Naive thymus-derived CD4-positive, alpha-beta T cell (primary cell): ENCODE measurements around the gene ZNF182. TPM values are rescaled to one million over a fixed set of nuclear protein-coding genes. Genes with fewer than 3 reads are reported as not detected.
"Not testable (repeated sequence)": the region's sequence is repeated elsewhere in the genome, so short reads cannot be mapped to it uniquely, and the experiment has no call there.

Experiments
- ATAC-seq: fragments of 150-1000 bp; cut with Tn5 transposase; 2 replicates; pipeline ENCODE4 v1.10.0; 2021; ENCODE audit warnings: mild to moderate bottlenecking, moderate library complexity
- CTCF ChIA-PET: fragments of 350-600 bp; sonication (Branson Sonifier 250); formaldehyde crosslinking; loops from one replicate; lab custom pipeline; 2021; ENCODE audit warnings: antibody characterized with exemption; lab: Charles Lee
- POLR2A ChIA-PET: fragments of 350-600 bp; sonication (Branson Sonifier 250); formaldehyde crosslinking; loops from one replicate; lab custom pipeline; 2021; ENCODE audit warnings: antibody characterized with exemption, inconsistent platforms; lab: Charles Lee
- DNase-seq, 9 donors: peaks; one replicate each; pipeline versions ENCODE4 v3.0.0 to v3.0.0-alpha.2; 2020 to 2022; ENCODE audit warnings: mixed read lengths in 1 of 9
- H3K27ac ChIP-seq: one replicate; pipeline ENCODE4 v1.7.0; 2013; ENCODE audit warnings: mild to moderate bottlenecking, low read depth, low read length, moderate library complexity
- H3K27me3 ChIP-seq, 2 donors: one replicate each; pipeline ENCODE4 v1.7.0; 2013; ENCODE audit warnings: low read length in 2 of 2, mild to moderate bottlenecking in 2 of 2, moderate library complexity in 2 of 2; ENCODE audit not compliant: control insufficient read depth in 2 of 2, insufficient read depth in 2 of 2
- H3K36me3 ChIP-seq, 3 experiments: 1 replicate in 2 of 3; 2 replicates in 1 of 3; pipeline ENCODE4 v1.7.0; 2013; ENCODE audit warnings: low read length in 3 of 3, mild to moderate bottlenecking in 3 of 3, moderate library complexity in 1 of 3; ENCODE audit not compliant: insufficient read depth in 3 of 3, control insufficient read depth in 2 of 3
- H3K4me1 ChIP-seq, 2 donors: one replicate each; pipeline ENCODE4 v1.7.0; 2013; ENCODE audit warnings: low read length in 2 of 2, mild to moderate bottlenecking in 2 of 2, moderate library complexity in 1 of 2; ENCODE audit not compliant: control insufficient read depth in 2 of 2, insufficient read depth in 2 of 2
- H3K4me3 ChIP-seq: 2 replicates; pipeline ENCODE4 v1.7.0; 2013; ENCODE audit warnings: mild to moderate bottlenecking, low read length
- H3K9me3 ChIP-seq, 3 experiments: 1 replicate in 2 of 3; 2 replicates in 1 of 3; pipeline ENCODE4 v1.7.0; 2013; ENCODE audit warnings: low read length in 3 of 3; ENCODE audit not compliant: control insufficient read depth in 2 of 3
- H3K27ac Mint-ChIP-seq, 9 donors: one replicate each; pipeline ENCODE4 v1.8.0; 2020 to 2022; ENCODE audit warnings: mixed read lengths in 9 of 9, mild to moderate bottlenecking in 8 of 9, moderate library complexity in 5 of 9, inconsistent platforms in 2 of 9
- H3K27me3 Mint-ChIP-seq, 5 donors: one replicate each; pipeline ENCODE4 v1.8.0; 2021 to 2022; ENCODE audit warnings: mixed read lengths in 5 of 5, mild to moderate bottlenecking in 1 of 5
- H3K36me3 Mint-ChIP-seq, 5 donors: one replicate each; pipeline ENCODE4 v1.8.0; 2020 to 2022; ENCODE audit warnings: mixed read lengths in 5 of 5, mild to moderate bottlenecking in 3 of 5, inconsistent platforms in 1 of 5
- H3K4me1 Mint-ChIP-seq, 7 donors: one replicate each; pipeline ENCODE4 v1.8.0; 2020 to 2022; ENCODE audit warnings: mixed read lengths in 7 of 7, mild to moderate bottlenecking in 3 of 7, inconsistent platforms in 1 of 7
- H3K4me3 Mint-ChIP-seq, 10 donors: one replicate each; pipeline ENCODE4 v1.8.0; 2020 to 2022; ENCODE audit warnings: mild to moderate bottlenecking in 10 of 10, mixed read lengths in 10 of 10, moderate library complexity in 6 of 10, inconsistent platforms in 2 of 10
- H3K9me3 Mint-ChIP-seq, 11 donors: one replicate each; pipeline ENCODE4 v1.8.0; 2020 to 2022; ENCODE audit warnings: mixed read lengths in 11 of 11, mild to moderate bottlenecking in 4 of 11, inconsistent platforms in 1 of 11, moderate library complexity in 1 of 11
- intact Hi-C, 2 donors: fragments of 100-400 bp; cut with micrococcal nuclease; formaldehyde crosslinking; loops; one replicate each; pipeline ENCODE4 v1.15.1; 2023
- polyA plus RNA-seq, 2 donors: library from polyadenylated mRNA; unstranded; fragments of 300-500 nt; fragmentation: Illumina TruSeq; gene quantifications; one replicate each; pipeline ENCODE4 v1.2.3, GENCODE V29; 2021
- total RNA-seq, 6 experiments: library from RNA in 5 of 6; stranded (reverse) in 5 of 6; gene quantifications; 1 replicate in 5 of 6; 2 replicates in 1 of 6; pipeline ENCODE4 v1.2.3 and lab custom pipeline; 2021 to 2026

The ZNF182 gene
- total and polyA plus RNA-seq, 7 experiments from 2014 or later, result 4.6 to 16.7 (median 9.0) TPM

GRCh38 chrX:47958761-47959342, 44.9 kb downstream of the ZNF182 start:
- no peak overlapping the region for H3K27ac ChIP-seq
- CTCF ChIA-PET, result interaction anchor here (0.9 kb wide), 2 partner anchors 22 to 68 kb away, joined by 3 to 4 read pairs; no protein-coding TSS in a partner anchor
- peaks cover 0 to 3% (median 0%) of the 10 kb centered on the region in 7 donors for H3K4me1 Mint-ChIP-seq
- ATAC-seq (peak; percentile 79), DNase-seq (peak in 7 of 9 donors; percentile 17 to 53 (median 28))
- H3K36me3 ChIP-seq, result no peaks in the 10 kb centered on the region
- no peaks in the 10 kb centered on the region for H3K4me1 ChIP-seq
- no peaks in the 10 kb centered on the region for H3K9me3 ChIP-seq
- H3K27ac Mint-ChIP-seq, result no peak overlapping the region
- intact Hi-C loops, result loop anchor here (1.0 to 10.0 kb wide), 4 partner anchors 67 to 126 kb away; partner anchors contain the start of gene ZNF81 (in 1 of the 2)
- no peaks in the 10 kb centered on the region for H3K27me3 ChIP-seq
- no peaks in the 10 kb centered on the region for H3K27me3 Mint-ChIP-seq
- no peak overlapping the region for H3K4me3 ChIP-seq
- H3K4me3 Mint-ChIP-seq, result no peak overlapping the region
- H3K36me3 Mint-ChIP-seq, result no peaks in the 10 kb centered on the region
- H3K9me3 Mint-ChIP-seq, result no peaks in the 10 kb centered on the region
- POLR2A ChIA-PET, result no interaction called here

- H3K27me3 ChIP-seq, H3K27ac ChIP-seq, H3K27ac Mint-ChIP-seq, POLR2A ChIA-PET, H3K9me3 ChIP-seq, H3K4me1 ChIP-seq, H3K4me3 ChIP-seq, ATAC-seq, H3K36me3 ChIP-seq, H3K27me3 Mint-ChIP-seq, DNase-seq, H3K36me3 Mint-ChIP-seq, H3K4me3 Mint-ChIP-seq, H3K9me3 Mint-ChIP-seq, H3K4me1 Mint-ChIP-seq: not testable (repeated sequence)
- intact Hi-C loops, result loop anchor here (2.0 to 10.0 kb wide), 3 partner anchors 103 to 125 kb away; partner anchors contain the start of gene ZNF81 (in 1 of the 2)
- CTCF ChIA-PET, result interaction anchor here (0.9 kb wide), 2 partner anchors 22 to 69 kb away, joined by 3 to 4 read pairs; no protein-coding TSS in a partner anchor
Measured at GRCh38 chrX:47958206-47958605, 45.6 kb downstream of the ZNF182 start.

- H3K36me3 ChIP-seq, result no peaks in the 10 kb centered on the region
- no peak overlapping the region for H3K4me3 ChIP-seq
- peaks cover 0 to 13% (median 6%) of the 10 kb centered on the region in 11 donors for H3K9me3 Mint-ChIP-seq
- H3K27me3 ChIP-seq, result no peaks in the 10 kb centered on the region
- H3K4me3 Mint-ChIP-seq, result no peak overlapping the region
- ATAC-seq, result no peak
- DNase-seq, result no peak
- no peak overlapping the region for H3K27ac ChIP-seq
- H3K27me3 Mint-ChIP-seq, result no peaks in the 10 kb centered on the region
- no peaks in the 10 kb centered on the region for H3K9me3 ChIP-seq
- H3K4me1 ChIP-seq, result no peaks in the 10 kb centered on the region
- intact Hi-C loops, result loop anchor here in 1 of 2 donors (10.0 kb wide), 1 partner anchor 121 kb away; the partner anchor contains the start of gene ZNF81
- POLR2A ChIA-PET, result no interaction called here
- no peak overlapping the region for H3K27ac Mint-ChIP-seq
- H3K36me3 Mint-ChIP-seq, result peaks cover 0 to 3% (median under 1%) of the 10 kb centered on the region in 5 donors
- peaks cover 0 to 3% (median 0%) of the 10 kb centered on the region in 7 donors for H3K4me1 Mint-ChIP-seq
- CTCF ChIA-PET, result no interaction called here
Measured at GRCh38 chrX:47956016-47956415, 47.8 kb downstream of the ZNF182 start.

GRCh38 chrX:47955295-47955694, 48.5 kb downstream of the ZNF182 start:
- H3K4me3 Mint-ChIP-seq, H3K9me3 ChIP-seq, POLR2A ChIA-PET, H3K4me3 ChIP-seq, H3K4me1 ChIP-seq, H3K36me3 ChIP-seq, H3K4me1 Mint-ChIP-seq, H3K36me3 Mint-ChIP-seq, DNase-seq, H3K27me3 Mint-ChIP-seq, ATAC-seq, H3K27ac ChIP-seq, H3K27me3 ChIP-seq, H3K27ac Mint-ChIP-seq, CTCF ChIA-PET: not testable (repeated sequence)
- intact Hi-C loops, result loop anchor here in 1 of 2 donors (10.0 kb wide), 1 partner anchor 120 kb away; the partner anchor contains the start of gene ZNF81
- H3K9me3 Mint-ChIP-seq, result peaks cover 0 to 20% (median 9%) of the 10 kb centered on the region in 11 donors

GRCh38 chrX:47941423-47941822, 62.4 kb downstream of the ZNF182 start:
- Mint-ChIP-seq H3K4me3 (no peak overlapping the region), H3K9me3 (peaks cover 0 to 14% (median 4%) of the 10 kb centered on the region in 11 donors), H3K4me1 (peaks cover 0 to 7% (median 4%) of the 10 kb centered on the region in 7 donors), H3K27me3 (no peaks in the 10 kb centered on the region), H3K27ac (no peak overlapping the region), H3K36me3 (peaks cover 0 to 4% (median 0%) of the 10 kb centered on the region in 5 donors)
- intact Hi-C loops, result no loop called here
- ATAC-seq, result no peak
- Histone ChIP-seq H3K9me3 (no peaks in the 10 kb centered on the region), H3K4me3 (no peak overlapping the region), H3K36me3 (no peaks in the 10 kb centered on the region), H3K27me3 (no peaks in the 10 kb centered on the region), H3K4me1 (no peaks in the 10 kb centered on the region), H3K27ac (no peak overlapping the region)
- no peak for DNase-seq
- ChIA-PET CTCF (no interaction called here), POLR2A (no interaction called here)

- H3K27ac Mint-ChIP-seq, result no peak overlapping the region
- peaks cover 0 to 4% (median 0%) of the 10 kb centered on the region in 5 donors for H3K36me3 Mint-ChIP-seq
- Histone ChIP-seq H3K36me3 (no peaks in the 10 kb centered on the region), H3K27me3 (no peaks in the 10 kb centered on the region), H3K4me1 (no peaks in the 10 kb centered on the region), H3K9me3 (no peaks in the 10 kb centered on the region), H3K27ac (no peak overlapping the region), H3K4me3 (no peak overlapping the region)
- H3K4me1 Mint-ChIP-seq, result peaks cover 0 to 11% (median 8%) of the 10 kb centered on the region in 7 donors
- intact Hi-C loops, result no loop called here
- H3K4me3 Mint-ChIP-seq, result no peak overlapping the region
- H3K27me3 Mint-ChIP-seq, result no peaks in the 10 kb centered on the region
- ATAC-seq, result no peak
- ChIA-PET CTCF (no interaction called here), POLR2A (no interaction called here)
- H3K9me3 Mint-ChIP-seq, result peaks cover 0 to 14% (median 4%) of the 10 kb centered on the region in 11 donors
- no peak for DNase-seq
Measured at GRCh38 chrX:47940448-47940847, 63.3 kb downstream of the ZNF182 start.

GRCh38 chrX:47936940-47937317, 66.9 kb downstream of the ZNF182 start:
- peak overlapping the region in 2 of 9 donors; percentile 3 to 17 for H3K27ac Mint-ChIP-seq
- H3K9me3 ChIP-seq, result no peaks in the 10 kb centered on the region
- H3K27me3 ChIP-seq, result no peaks in the 10 kb centered on the region
- no peaks in the 10 kb centered on the region for H3K9me3 Mint-ChIP-seq
- DNase-seq, result no peak
- H3K27me3 Mint-ChIP-seq, result no peaks in the 10 kb centered on the region
- ChIA-PET CTCF (no interaction called here), POLR2A (no interaction called here)
- ATAC-seq, result no peak
- no peak overlapping the region for H3K27ac ChIP-seq
- peaks cover 0 to 11% (median 8%) of the 10 kb centered on the region in 7 donors for H3K4me1 Mint-ChIP-seq
- H3K4me3 ChIP-seq, result no peak overlapping the region
- H3K36me3 Mint-ChIP-seq, result no peaks in the 10 kb centered on the region
- no peaks in the 10 kb centered on the region for H3K36me3 ChIP-seq
- intact Hi-C loops, result no loop called here
- H3K4me3 Mint-ChIP-seq, result peak overlapping the region; percentile 69 to 93 (median 85)
- H3K4me1 ChIP-seq, result no peaks in the 10 kb centered on the region
